H9 (cell line): ENCODE measurements around the gene CDH23. TPM values are rescaled to one million over a fixed set of nuclear protein-coding genes. Genes with fewer than 3 reads are reported as not detected.

Source experiments
- DNase-seq: peaks from one replicate; pipeline ENCODE4 v3.0.0-alpha.2; 2017
- H2AFZ ChIP-seq: one replicate; pipeline ENCODE4 v1.6.1; 2013; ENCODE audit warnings: mild to moderate bottlenecking, low read length, control low read depth, moderate library complexity
- H2AK5ac ChIP-seq: 2 replicates; pipeline ENCODE4 v1.6.1; 2013; ENCODE audit warnings: low read length, control low read depth, mixed read lengths; ENCODE audit not compliant: insufficient read length
- H2BK120ac ChIP-seq: one replicate; pipeline ENCODE4 v1.6.1; 2013; ENCODE audit warnings: low read depth, mild to moderate bottlenecking, low read length, control low read depth, inconsistent platforms; ENCODE audit not compliant: poor library complexity, severe bottlenecking
- H2BK12ac ChIP-seq: 2 replicates; pipeline ENCODE4 v1.6.1; 2013; ENCODE audit warnings: low read length, control low read depth, mixed read lengths, low read depth; ENCODE audit not compliant: insufficient read length
- H2BK15ac ChIP-seq: 2 replicates; pipeline ENCODE4 v1.6.1; 2013; ENCODE audit warnings: low read depth, low read length, control low read depth
- H2BK20ac ChIP-seq: one replicate; pipeline ENCODE4 v1.6.1; 2013; ENCODE audit warnings: low read depth, mild to moderate bottlenecking, low read length, control low read depth, inconsistent platforms; ENCODE audit not compliant: poor library complexity, severe bottlenecking
- H2BK5ac ChIP-seq: 2 replicates; pipeline ENCODE4 v1.6.1; 2013; ENCODE audit warnings: low read length, control low read depth, mixed read lengths; ENCODE audit not compliant: insufficient read length
- H3K14ac ChIP-seq: 2 replicates; pipeline ENCODE4 v1.6.1; 2013; ENCODE audit warnings: low read length, control low read depth; ENCODE audit not compliant: insufficient read depth
- H3K18ac ChIP-seq: 2 replicates; pipeline ENCODE4 v1.6.1; 2013; ENCODE audit warnings: low read depth, mild to moderate bottlenecking, mixed read lengths, low read length, control low read depth; ENCODE audit not compliant: insufficient read length
- H3K23ac ChIP-seq: 2 replicates; pipeline ENCODE4 v1.6.1; 2013; ENCODE audit warnings: low read length, control low read depth, mixed read lengths, low read depth; ENCODE audit not compliant: insufficient read length
- H3K23me2 ChIP-seq: 2 replicates; pipeline ENCODE4 v1.6.1; 2013; ENCODE audit warnings: low read depth, mild to moderate bottlenecking, mixed read lengths, low read length, control low read depth; ENCODE audit not compliant: insufficient read length, poor library complexity, severe bottlenecking
- H3K27ac ChIP-seq: 2 replicates; pipeline ENCODE4 v1.5.1; 2013; ENCODE audit warnings: low read length, control low read depth, mixed read lengths, low read depth; ENCODE audit not compliant: insufficient read length
- H3K27me3 ChIP-seq: 2 replicates; pipeline ENCODE4 v1.6.1; 2013; ENCODE audit warnings: low read length, control low read depth, inconsistent platforms; ENCODE audit not compliant: insufficient read depth
- H3K4ac ChIP-seq: 2 replicates; pipeline ENCODE4 v1.6.1; 2013; ENCODE audit warnings: low read depth, mild to moderate bottlenecking, control low read depth, inconsistent platforms, low read length, moderate library complexity
- H3K4me1 ChIP-seq: 2 replicates; pipeline ENCODE4 v1.6.1; 2013; ENCODE audit warnings: low read length, control low read depth, inconsistent platforms; ENCODE audit not compliant: insufficient read depth
- H3K4me2 ChIP-seq: 2 replicates; pipeline ENCODE4 v1.6.1; 2013; ENCODE audit warnings: low read length, control low read depth, mixed read lengths; ENCODE audit not compliant: insufficient read length, insufficient read depth
- H3K56ac ChIP-seq: 2 replicates; pipeline ENCODE4 v1.6.1; 2013; ENCODE audit warnings: low read depth, mild to moderate bottlenecking, mixed read lengths, low read length, control low read depth; ENCODE audit not compliant: insufficient read length
- H3K79me1 ChIP-seq: 2 replicates; pipeline ENCODE4 v1.6.1; 2013; ENCODE audit warnings: low read depth, mild to moderate bottlenecking, moderate library complexity, low read length, control low read depth, inconsistent platforms; ENCODE audit not compliant: insufficient read depth, poor library complexity, severe bottlenecking
- H3K79me2 ChIP-seq: 2 replicates; pipeline ENCODE4 v1.6.1; 2013; ENCODE audit warnings: low read length, control low read depth, inconsistent platforms; ENCODE audit not compliant: insufficient read depth
- H3K9ac ChIP-seq: 2 replicates; pipeline ENCODE4 v1.6.1; 2013; ENCODE audit warnings: low read length, control low read depth, mixed read lengths; ENCODE audit not compliant: insufficient read length; ENCODE audit errors: extremely low read depth
- H3K9me3 ChIP-seq: one replicate; pipeline ENCODE4 v1.6.1; 2013; ENCODE audit warnings: low read depth, low read length, inconsistent platforms; ENCODE audit not compliant: control insufficient read depth
- H3T11ph ChIP-seq: one replicate; pipeline ENCODE4 v1.6.1; 2013; ENCODE audit warnings: mild to moderate bottlenecking, low read length, control low read depth, inconsistent platforms
- H4K20me1 ChIP-seq: one replicate; pipeline ENCODE4 v1.6.1; 2013; ENCODE audit not compliant: control insufficient read depth, insufficient read length, insufficient read depth
- H4K5ac ChIP-seq: 2 replicates; pipeline ENCODE4 v1.6.1; 2013; ENCODE audit warnings: low read depth, mild to moderate bottlenecking, mixed read lengths, low read length, control low read depth; ENCODE audit not compliant: insufficient read length
- H4K8ac ChIP-seq: replicated peaks from 2 replicates; pipeline ENCODE4 v1.6.1; 2013; ENCODE audit warnings: low read length, control low read depth, mixed read lengths, low read depth; ENCODE audit not compliant: insufficient read length
- H4K91ac ChIP-seq: 2 replicates; pipeline ENCODE4 v1.6.1; 2013; ENCODE audit warnings: low read depth, mild to moderate bottlenecking, moderate library complexity, mixed read lengths, low read length, control low read depth; ENCODE audit not compliant: insufficient read length
- H3K27ac Mint-ChIP-seq, 3 experiments: 2 replicates in 2 of 3; 3 replicates in 1 of 3; pipeline ENCODE4 v1.8.0; 2020 to 2021; ENCODE audit warnings: mixed read lengths in 3 of 3, mild to moderate bottlenecking in 1 of 3, moderate library complexity in 1 of 3
- H3K27me3 Mint-ChIP-seq: 2 replicates; pipeline ENCODE4 v1.8.0; 2021; ENCODE audit warnings: low read depth, mild to moderate bottlenecking, moderate library complexity, mixed read lengths
- H3K36me3 Mint-ChIP-seq, 3 experiments: 2 replicates in 2 of 3; 3 replicates in 1 of 3; pipeline ENCODE4 v1.8.0; 2020 to 2021; ENCODE audit warnings: low read depth in 3 of 3, mixed read lengths in 3 of 3; ENCODE audit not compliant: insufficient read depth in 1 of 3
- H3K4me1 Mint-ChIP-seq, 2 experiments: 2 replicates each; pipeline ENCODE4 v1.8.0; 2020; ENCODE audit warnings: mixed read lengths in 2 of 2
- H3K4me3 Mint-ChIP-seq, 2 experiments: 2 replicates in 1 of 2; 3 replicates in 1 of 2; pipeline ENCODE4 v1.8.0; 2020 to 2021; ENCODE audit warnings: mild to moderate bottlenecking in 2 of 2, mixed read lengths in 2 of 2, moderate library complexity in 1 of 2
- H3K9me3 Mint-ChIP-seq, 2 experiments: 2 replicates in 1 of 2; 3 replicates in 1 of 2; pipeline ENCODE4 v1.8.0; 2020; ENCODE audit warnings: mild to moderate bottlenecking in 2 of 2, mixed read lengths in 2 of 2, moderate library complexity in 1 of 2
- WGBS: extraction: QIAGEN DNeasy Blood & Tissue Kit; methylation state at CpG from one replicate; pipeline ENCODE4 v1.1.7; 2013; ENCODE audit warnings: missing lambda C conversion rate, low lambda C conversion rate, mixed read lengths; ENCODE audit not compliant: insufficient read length; ENCODE audit errors: extremely low coverage; 5-methylcytosine and 5-hydroxymethylcytosine counted together
- total RNA-seq: library from RNA; stranded (reverse); gene quantifications from 2 replicates; pipeline ENCODE4 v1.2.1, GENCODE V29; 2021
- TF ChIP-seq, protein P1 (sequence below): fragments of 200-600 bp; sonication (generic); conservative IDR thresholded peaks from 3 replicates; pipeline ENCODE4 v1.8.0; 2021; ENCODE audit warnings: antibody characterized with exemption, mild to moderate bottlenecking

CDH23 gene
- total RNA-seq, 1 experiment from 2014 or later = 2.1 TPM

DNA sequence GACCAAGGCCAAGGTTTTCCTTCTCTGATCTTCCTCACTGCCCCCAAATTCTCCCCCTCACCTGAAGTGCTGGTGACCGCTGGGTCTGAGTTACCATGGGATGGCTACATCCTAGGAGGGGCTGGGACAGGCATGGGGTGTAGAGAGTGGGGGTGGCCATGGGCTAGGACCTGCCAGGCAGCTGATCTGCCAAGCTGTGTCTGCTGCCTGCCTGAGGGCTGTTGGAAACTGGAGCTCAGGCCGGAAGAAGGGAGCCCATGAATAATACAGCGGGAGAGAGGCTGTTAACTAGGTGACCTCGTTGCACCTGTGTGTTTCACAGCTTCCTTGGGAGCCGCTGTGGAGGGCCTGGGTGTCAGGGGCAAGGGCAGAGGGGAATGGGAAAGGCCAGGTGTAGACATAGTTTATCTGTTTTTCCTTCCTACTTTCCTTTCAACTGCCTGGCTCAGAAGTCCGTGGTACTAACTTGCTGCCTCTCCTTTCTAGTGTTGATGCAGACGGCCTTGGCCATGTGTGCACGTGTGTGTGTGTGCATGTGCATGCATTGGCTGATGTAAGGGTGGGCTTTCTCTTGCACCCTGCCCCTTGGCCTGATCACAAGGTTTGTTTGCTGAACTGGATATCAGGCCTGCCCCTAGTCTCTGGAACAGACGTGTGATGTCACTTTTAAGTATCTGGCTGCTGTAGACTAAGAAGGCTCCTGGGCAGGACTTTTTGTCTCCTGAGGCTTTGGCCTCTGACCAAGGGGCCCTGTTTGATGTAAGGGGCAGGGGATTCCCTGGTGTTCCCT lies 11.9 kb downstream of the CDH23 start:
- H3K56ac ChIP-seq = no peak overlapping the region
- Mint-ChIP-seq H3K27ac (no peak overlapping the region), H3K4me3 (no peak overlapping the region), H3K4me1 (peaks cover 11 to 13% of the 10 kb centered on the region in 2 experiments), H3K27me3 (peaks cover 9% of the 10 kb centered on the region), H3K9me3 (peaks cover 7 to 11% of the 10 kb centered on the region in 2 experiments), H3K36me3 (peaks cover 2 to 10% (median 3%) of the 10 kb centered on the region in 3 experiments; a peak in 4 of 7 replicates)
- no peak overlapping the region for H3K9ac ChIP-seq
- H2AFZ ChIP-seq = no peak overlapping the region
- no peaks in the 10 kb centered on the region for H3K23me2 ChIP-seq
- H2BK120ac ChIP-seq = no peak overlapping the region
- no peaks in the 10 kb centered on the region for H3K27me3 ChIP-seq
- H2AK5ac ChIP-seq = no peak overlapping the region
- H3K14ac ChIP-seq = 0 out of 2 replicates have a peak overlapping the region, but pooled peaks have one; percentile 51
- H2BK5ac ChIP-seq = no peak overlapping the region
- H3K27ac ChIP-seq = no peak overlapping the region
- no peak overlapping the region for H3K23ac ChIP-seq
- H2BK20ac ChIP-seq = no peak overlapping the region
- no peaks in the 10 kb centered on the region for H3K79me1 ChIP-seq
- no peak overlapping the region for H3T11ph ChIP-seq
- no peak overlapping the region for H2BK12ac ChIP-seq
- no peak overlapping the region for H2BK15ac ChIP-seq
- H4K20me1 ChIP-seq = no peaks in the 10 kb centered on the region
- WGBS = no CpG with 5 or more reads among the region's 9 CpGs
- H3K4ac ChIP-seq = no peak overlapping the region
- no peaks in the 10 kb centered on the region for H3K9me3 ChIP-seq
- H4K91ac ChIP-seq = no peak overlapping the region
- H4K8ac ChIP-seq = no peak overlapping the region
- H3K4me1 ChIP-seq = no peaks in the 10 kb centered on the region
- no peak overlapping the region for H4K5ac ChIP-seq
- no peak for DNase-seq
- no peak overlapping the region for H3K4me2 ChIP-seq
- H3K18ac ChIP-seq = peak overlapping the region; percentile 13
- TF ChIP-seq, protein P1, sequence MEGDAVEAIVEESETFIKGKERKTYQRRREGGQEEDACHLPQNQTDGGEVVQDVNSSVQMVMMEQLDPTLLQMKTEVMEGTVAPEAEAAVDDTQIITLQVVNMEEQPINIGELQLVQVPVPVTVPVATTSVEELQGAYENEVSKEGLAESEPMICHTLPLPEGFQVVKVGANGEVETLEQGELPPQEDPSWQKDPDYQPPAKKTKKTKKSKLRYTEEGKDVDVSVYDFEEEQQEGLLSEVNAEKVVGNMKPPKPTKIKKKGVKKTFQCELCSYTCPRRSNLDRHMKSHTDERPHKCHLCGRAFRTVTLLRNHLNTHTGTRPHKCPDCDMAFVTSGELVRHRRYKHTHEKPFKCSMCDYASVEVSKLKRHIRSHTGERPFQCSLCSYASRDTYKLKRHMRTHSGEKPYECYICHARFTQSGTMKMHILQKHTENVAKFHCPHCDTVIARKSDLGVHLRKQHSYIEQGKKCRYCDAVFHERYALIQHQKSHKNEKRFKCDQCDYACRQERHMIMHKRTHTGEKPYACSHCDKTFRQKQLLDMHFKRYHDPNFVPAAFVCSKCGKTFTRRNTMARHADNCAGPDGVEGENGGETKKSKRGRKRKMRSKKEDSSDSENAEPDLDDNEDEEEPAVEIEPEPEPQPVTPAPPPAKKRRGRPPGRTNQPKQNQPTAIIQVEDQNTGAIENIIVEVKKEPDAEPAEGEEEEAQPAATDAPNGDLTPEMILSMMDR = no peak
- no peaks in the 10 kb centered on the region for H3K79me2 ChIP-seq
